ENCODE data around the gene OSBPL10.

DNA sequence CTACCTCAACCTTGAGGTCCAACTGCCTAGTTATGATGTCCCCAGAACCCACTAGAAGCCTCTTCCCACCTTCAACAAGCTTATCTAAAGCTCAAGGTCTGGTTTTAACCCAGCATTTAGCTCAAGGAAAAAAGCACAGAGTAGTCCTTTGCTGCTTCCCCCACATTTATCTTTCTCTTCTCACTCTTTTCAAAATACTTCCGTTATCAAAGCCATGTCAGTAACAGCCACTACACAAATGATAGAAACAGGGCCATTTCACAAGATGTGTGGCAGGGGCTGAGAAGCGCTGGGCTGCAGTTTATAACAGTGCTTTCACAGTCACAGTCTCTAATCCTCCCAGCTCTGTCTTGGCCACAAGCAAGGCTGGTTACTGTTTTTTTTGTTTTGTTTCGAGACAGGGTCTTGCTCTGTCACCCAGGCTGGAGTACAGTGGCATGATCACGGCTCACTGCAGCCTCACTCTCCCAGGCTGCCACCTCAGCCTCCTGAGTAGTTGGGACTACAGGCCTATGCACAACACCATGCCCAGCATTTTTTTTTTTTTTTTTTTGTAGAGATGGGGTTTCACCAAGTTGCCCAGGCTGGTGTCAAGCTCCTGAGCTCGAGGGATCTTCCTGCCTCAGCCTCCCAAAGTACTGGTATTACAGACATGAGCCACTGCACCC lies 218.8 kb downstream of the OSBPL10 start:
- TF ChIP-seq, protein P1, sequence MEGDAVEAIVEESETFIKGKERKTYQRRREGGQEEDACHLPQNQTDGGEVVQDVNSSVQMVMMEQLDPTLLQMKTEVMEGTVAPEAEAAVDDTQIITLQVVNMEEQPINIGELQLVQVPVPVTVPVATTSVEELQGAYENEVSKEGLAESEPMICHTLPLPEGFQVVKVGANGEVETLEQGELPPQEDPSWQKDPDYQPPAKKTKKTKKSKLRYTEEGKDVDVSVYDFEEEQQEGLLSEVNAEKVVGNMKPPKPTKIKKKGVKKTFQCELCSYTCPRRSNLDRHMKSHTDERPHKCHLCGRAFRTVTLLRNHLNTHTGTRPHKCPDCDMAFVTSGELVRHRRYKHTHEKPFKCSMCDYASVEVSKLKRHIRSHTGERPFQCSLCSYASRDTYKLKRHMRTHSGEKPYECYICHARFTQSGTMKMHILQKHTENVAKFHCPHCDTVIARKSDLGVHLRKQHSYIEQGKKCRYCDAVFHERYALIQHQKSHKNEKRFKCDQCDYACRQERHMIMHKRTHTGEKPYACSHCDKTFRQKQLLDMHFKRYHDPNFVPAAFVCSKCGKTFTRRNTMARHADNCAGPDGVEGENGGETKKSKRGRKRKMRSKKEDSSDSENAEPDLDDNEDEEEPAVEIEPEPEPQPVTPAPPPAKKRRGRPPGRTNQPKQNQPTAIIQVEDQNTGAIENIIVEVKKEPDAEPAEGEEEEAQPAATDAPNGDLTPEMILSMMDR (IDR thresholded peaks at IDR 0.05) = no peak
- TF ChIP-seq POLR2A (IDR thresholded peaks at IDR 0.05) (no peak), EP300 (IDR thresholded peaks at IDR 0.05) (no peak), POLR2AphosphoS5 (IDR thresholded peaks at IDR 0.05) (no peak)
